ENCODE results near the gene HYAL4.

- TF ChIP-seq, protein P1, sequence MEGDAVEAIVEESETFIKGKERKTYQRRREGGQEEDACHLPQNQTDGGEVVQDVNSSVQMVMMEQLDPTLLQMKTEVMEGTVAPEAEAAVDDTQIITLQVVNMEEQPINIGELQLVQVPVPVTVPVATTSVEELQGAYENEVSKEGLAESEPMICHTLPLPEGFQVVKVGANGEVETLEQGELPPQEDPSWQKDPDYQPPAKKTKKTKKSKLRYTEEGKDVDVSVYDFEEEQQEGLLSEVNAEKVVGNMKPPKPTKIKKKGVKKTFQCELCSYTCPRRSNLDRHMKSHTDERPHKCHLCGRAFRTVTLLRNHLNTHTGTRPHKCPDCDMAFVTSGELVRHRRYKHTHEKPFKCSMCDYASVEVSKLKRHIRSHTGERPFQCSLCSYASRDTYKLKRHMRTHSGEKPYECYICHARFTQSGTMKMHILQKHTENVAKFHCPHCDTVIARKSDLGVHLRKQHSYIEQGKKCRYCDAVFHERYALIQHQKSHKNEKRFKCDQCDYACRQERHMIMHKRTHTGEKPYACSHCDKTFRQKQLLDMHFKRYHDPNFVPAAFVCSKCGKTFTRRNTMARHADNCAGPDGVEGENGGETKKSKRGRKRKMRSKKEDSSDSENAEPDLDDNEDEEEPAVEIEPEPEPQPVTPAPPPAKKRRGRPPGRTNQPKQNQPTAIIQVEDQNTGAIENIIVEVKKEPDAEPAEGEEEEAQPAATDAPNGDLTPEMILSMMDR (IDR thresholded peaks at IDR 0.05), result no peak
- TF ChIP-seq SIN3A (IDR thresholded peaks at IDR 0.05; ENCODE audit: borderline replicate concordance, insufficient read depth, low read depth, low read length) (no peak), POLR2AphosphoS5 (IDR thresholded peaks at IDR 0.05; ENCODE audit: low read depth, low read length) (no peak), TCF7L2 (IDR thresholded peaks at IDR 0.05; ENCODE audit: low read depth, low read length) (no peak)
- TF ChIP-seq, protein P2, sequence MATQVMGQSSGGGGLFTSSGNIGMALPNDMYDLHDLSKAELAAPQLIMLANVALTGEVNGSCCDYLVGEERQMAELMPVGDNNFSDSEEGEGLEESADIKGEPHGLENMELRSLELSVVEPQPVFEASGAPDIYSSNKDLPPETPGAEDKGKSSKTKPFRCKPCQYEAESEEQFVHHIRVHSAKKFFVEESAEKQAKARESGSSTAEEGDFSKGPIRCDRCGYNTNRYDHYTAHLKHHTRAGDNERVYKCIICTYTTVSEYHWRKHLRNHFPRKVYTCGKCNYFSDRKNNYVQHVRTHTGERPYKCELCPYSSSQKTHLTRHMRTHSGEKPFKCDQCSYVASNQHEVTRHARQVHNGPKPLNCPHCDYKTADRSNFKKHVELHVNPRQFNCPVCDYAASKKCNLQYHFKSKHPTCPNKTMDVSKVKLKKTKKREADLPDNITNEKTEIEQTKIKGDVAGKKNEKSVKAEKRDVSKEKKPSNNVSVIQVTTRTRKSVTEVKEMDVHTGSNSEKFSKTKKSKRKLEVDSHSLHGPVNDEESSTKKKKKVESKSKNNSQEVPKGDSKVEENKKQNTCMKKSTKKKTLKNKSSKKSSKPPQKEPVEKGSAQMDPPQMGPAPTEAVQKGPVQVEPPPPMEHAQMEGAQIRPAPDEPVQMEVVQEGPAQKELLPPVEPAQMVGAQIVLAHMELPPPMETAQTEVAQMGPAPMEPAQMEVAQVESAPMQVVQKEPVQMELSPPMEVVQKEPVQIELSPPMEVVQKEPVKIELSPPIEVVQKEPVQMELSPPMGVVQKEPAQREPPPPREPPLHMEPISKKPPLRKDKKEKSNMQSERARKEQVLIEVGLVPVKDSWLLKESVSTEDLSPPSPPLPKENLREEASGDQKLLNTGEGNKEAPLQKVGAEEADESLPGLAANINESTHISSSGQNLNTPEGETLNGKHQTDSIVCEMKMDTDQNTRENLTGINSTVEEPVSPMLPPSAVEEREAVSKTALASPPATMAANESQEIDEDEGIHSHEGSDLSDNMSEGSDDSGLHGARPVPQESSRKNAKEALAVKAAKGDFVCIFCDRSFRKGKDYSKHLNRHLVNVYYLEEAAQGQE (IDR thresholded peaks at IDR 0.05; ENCODE audit: insufficient read depth in 1 of 2, low read depth in 2 of 2, low read length in 1 of 2), result no peak
Measured at GRCh38 chr7:123828805-123829204, 16.2 kb upstream of the HYAL4 start.

Data from Panc1 (cell line).